Mammary epithelial cell (primary cell): ENCODE measurements around the gene ATPAF1.

Source experiments
- EZH2 ChIP-seq: IDR thresholded peaks from 2 replicates; pipeline ENCODE4 v1.6.1; 2012; ENCODE audit warnings: low read length, inconsistent platforms, borderline replicate concordance
- TF ChIP-seq, protein P1 (sequence below), 2 donors: IDR thresholded peaks in 1 of 2; conservative IDR thresholded peaks in 1 of 2; 2 replicates each; pipeline ENCODE4 v1.5.1; 2011 to 2012; ENCODE audit warnings: inconsistent platforms in 2 of 2, low read length in 2 of 2, mild to moderate bottlenecking in 2 of 2, control low read depth in 1 of 2, low read depth in 1 of 2; ENCODE audit not compliant: insufficient read depth in 1 of 2; ENCODE audit errors: extremely low read depth in 1 of 2

DNA sequence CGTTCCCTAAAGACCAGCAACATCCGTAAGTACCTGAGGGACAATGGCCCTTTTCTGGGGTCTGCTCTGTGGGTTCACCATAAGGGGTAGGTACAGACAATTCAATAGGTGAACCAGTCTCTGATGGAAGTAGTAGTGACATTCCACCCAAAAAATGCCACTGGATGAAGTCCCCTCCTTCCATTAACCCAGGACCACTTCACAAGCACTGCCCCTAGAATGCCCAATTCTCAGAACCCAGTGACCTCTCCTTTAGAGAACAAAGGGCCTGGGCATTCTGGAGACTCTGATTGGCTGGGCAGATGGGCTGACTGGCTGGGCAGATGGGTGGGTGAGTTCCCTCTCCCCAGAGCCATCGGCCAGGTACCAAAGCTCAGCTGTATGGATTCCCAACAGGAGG, 3.4 kb upstream of the ATPAF1 start, which contains the start of gene TEX38:
- TF ChIP-seq, protein P1, sequence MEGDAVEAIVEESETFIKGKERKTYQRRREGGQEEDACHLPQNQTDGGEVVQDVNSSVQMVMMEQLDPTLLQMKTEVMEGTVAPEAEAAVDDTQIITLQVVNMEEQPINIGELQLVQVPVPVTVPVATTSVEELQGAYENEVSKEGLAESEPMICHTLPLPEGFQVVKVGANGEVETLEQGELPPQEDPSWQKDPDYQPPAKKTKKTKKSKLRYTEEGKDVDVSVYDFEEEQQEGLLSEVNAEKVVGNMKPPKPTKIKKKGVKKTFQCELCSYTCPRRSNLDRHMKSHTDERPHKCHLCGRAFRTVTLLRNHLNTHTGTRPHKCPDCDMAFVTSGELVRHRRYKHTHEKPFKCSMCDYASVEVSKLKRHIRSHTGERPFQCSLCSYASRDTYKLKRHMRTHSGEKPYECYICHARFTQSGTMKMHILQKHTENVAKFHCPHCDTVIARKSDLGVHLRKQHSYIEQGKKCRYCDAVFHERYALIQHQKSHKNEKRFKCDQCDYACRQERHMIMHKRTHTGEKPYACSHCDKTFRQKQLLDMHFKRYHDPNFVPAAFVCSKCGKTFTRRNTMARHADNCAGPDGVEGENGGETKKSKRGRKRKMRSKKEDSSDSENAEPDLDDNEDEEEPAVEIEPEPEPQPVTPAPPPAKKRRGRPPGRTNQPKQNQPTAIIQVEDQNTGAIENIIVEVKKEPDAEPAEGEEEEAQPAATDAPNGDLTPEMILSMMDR (conservative IDR thresholded peaks at IDR 0.05 in 1 of 2, IDR thresholded peaks at IDR 0.05 in 1 of 2; ENCODE audit: extremely low read depth in 1 of 2, insufficient read depth in 1 of 2, low read depth in 1 of 2, low read length in 2 of 2): no peak
- TF ChIP-seq EZH2: no peak
